Body of pancreas (tissue), 4 donors: Measurements from ENCODE around the gene GRIK2. TPM values are rescaled to one million over a fixed set of nuclear protein-coding genes. Genes with fewer than 3 reads are reported as not detected.
A peak's percentile ranks its signal among the peaks of the same experiment; 100 is the strongest.

Experiments used
- ATAC-seq: fragments of 150-250 bp; one replicate; pipeline ENCODE4 v1.9.1; 2016
- DNase-seq, 4 donors: peaks; one replicate each; pipeline ENCODE4 v3.0.0-alpha.2; 2019
- H3K27ac ChIP-seq, 4 donors: fragments of 200-600 bp; sonication (generic); 1 replicate in 3 of 4; 2 replicates in 1 of 4; pipeline versions ENCODE4 v1.5.1 to v1.6.1; 2016 to 2019; ENCODE audit warnings: mild to moderate bottlenecking in 1 of 4, mixed read lengths in 1 of 4, moderate library complexity in 1 of 4
- H3K27me3 ChIP-seq, 2 donors: fragments of 200-600 bp; sonication (generic); one replicate each; pipeline ENCODE4 v1.6.0; 2016; ENCODE audit warnings: mild to moderate bottlenecking in 1 of 2
- H3K36me3 ChIP-seq, 2 donors: fragments of 200-600 bp; sonication (generic); replicated peaks in 1 of 2; 2 replicates each; pipeline ENCODE4 v1.5.1; 2016; ENCODE audit warnings: low read depth in 2 of 2; ENCODE audit not compliant: insufficient read depth in 1 of 2
- H3K4me1 ChIP-seq: fragments of 200-600 bp; sonication (generic); one replicate; pipeline ENCODE4 v1.6.0; 2016
- H3K4me3 ChIP-seq, 2 donors: fragments of 200-600 bp; sonication (generic); 1 replicate in 1 of 2; 2 replicates in 1 of 2; pipeline ENCODE4 v1.5.1; 2016 to 2019
- H3K9me3 ChIP-seq, 3 donors: fragments of 200-600 bp; sonication (generic); 1 replicate in 2 of 3; 2 replicates in 1 of 3; pipeline ENCODE4 v1.5.1; 2016
- POLR2A ChIP-seq, 3 donors: fragments of 450-650 bp; IDR thresholded peaks; one replicate each; pipeline ENCODE4 v1.6.1; 2016; ENCODE audit warnings: antibody characterized with exemption in 3 of 3, mild to moderate bottlenecking in 2 of 3
- WGBS, 2 donors: methylation state at CpG; one replicate each; pipeline ENCODE4 v1.1.5; 2017; 5-methylcytosine and 5-hydroxymethylcytosine counted together
- intact Hi-C: fragments of 100-400 bp; cut with DNase I; formaldehyde crosslinking; loops from one replicate; pipeline ENCODE4 v1.15.1; 2023
- total RNA-seq, 2 donors: library from RNA; depleted of rRNA; stranded (reverse); fragments of >200 nt; gene quantifications; one replicate each; pipeline ENCODE4 v1.1.0, GENCODE V29; 2016
- TF ChIP-seq, protein P1 (sequence below), 7 experiments: fragments of 450-650 bp in 4 of 7; fragments of 200-600 bp in 3 of 7; sonication (generic) in 3 of 7; IDR thresholded peaks; one replicate each; pipeline ENCODE4 v1.5.1; 2016 to 2019; ENCODE audit warnings: antibody characterized with exemption in 7 of 7

Gene GRIK2
- total RNA-seq, 2 donors from 2014 or later = 0.52 to 7.9 TPM

DNA sequence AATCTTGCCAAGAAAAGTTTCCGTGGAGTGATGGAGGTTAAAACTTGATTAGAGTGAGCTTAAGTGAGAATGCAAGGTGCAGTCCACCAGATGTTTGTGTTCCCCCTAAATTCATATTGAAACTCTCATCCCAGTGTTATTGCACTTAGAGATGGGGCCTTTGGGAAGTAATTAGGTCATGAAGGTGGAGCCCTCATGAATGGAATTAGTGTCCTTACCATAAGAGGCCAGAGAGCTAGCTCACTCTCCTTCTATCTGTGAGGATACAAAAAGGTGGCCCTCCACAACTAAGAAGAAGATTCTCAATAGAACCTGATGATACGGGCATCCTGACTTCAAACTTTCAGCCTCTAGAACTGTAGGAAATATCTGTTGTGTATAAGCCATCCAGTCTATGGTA, 258.6 kb downstream of the GRIK2 start:
- Histone ChIP-seq H3K4me1 (no peaks in the 10 kb centered on the region), H3K27ac (no peak overlapping the region), H3K27me3 (no peaks in the 10 kb centered on the region), H3K36me3 (no peaks in the 10 kb centered on the region), H3K4me3 (no peak overlapping the region), H3K9me3 (no peaks in the 10 kb centered on the region)
- DNase-seq (no peak), ATAC-seq (no peak)
- intact Hi-C loops = no loop called here
- TF ChIP-seq POLR2A (IDR thresholded peaks at IDR 0.05) = no peak
- TF ChIP-seq, protein P1, sequence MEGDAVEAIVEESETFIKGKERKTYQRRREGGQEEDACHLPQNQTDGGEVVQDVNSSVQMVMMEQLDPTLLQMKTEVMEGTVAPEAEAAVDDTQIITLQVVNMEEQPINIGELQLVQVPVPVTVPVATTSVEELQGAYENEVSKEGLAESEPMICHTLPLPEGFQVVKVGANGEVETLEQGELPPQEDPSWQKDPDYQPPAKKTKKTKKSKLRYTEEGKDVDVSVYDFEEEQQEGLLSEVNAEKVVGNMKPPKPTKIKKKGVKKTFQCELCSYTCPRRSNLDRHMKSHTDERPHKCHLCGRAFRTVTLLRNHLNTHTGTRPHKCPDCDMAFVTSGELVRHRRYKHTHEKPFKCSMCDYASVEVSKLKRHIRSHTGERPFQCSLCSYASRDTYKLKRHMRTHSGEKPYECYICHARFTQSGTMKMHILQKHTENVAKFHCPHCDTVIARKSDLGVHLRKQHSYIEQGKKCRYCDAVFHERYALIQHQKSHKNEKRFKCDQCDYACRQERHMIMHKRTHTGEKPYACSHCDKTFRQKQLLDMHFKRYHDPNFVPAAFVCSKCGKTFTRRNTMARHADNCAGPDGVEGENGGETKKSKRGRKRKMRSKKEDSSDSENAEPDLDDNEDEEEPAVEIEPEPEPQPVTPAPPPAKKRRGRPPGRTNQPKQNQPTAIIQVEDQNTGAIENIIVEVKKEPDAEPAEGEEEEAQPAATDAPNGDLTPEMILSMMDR (IDR thresholded peaks at IDR 0.05) = no peak
- WGBS, 2 donors = 64 to 72% methylated on average over 2 of the region's 2 CpGs

DNA sequence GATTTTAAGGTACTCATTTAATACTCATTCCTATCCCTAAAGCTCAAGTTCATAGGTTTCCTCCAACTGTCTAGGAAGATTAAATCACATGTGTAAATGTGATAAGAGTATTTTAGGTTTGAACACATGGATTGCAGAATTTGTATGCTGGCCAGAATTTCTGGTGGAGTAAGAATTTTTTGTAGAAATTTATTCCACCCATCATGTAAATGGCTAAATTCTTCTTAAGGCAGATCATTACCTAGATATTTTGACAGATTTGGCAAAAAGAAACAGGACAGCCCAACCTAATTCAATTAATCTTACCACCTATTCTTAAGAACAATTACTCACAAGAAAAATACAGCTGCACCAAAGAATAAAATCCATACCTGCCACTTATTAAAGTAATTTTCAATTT, 261.6 kb downstream of the GRIK2 start:
- DNase-seq (no peak), ATAC-seq (no peak)
- TF ChIP-seq POLR2A (IDR thresholded peaks at IDR 0.05) = no peak
- TF ChIP-seq, protein P1 (IDR thresholded peaks at IDR 0.05) = no peak
- Histone ChIP-seq H3K4me1 (no peaks in the 10 kb centered on the region), H3K4me3 (no peak overlapping the region), H3K9me3 (no peaks in the 10 kb centered on the region), H3K27ac (no peak overlapping the region), H3K36me3 (no peaks in the 10 kb centered on the region), H3K27me3 (no peaks in the 10 kb centered on the region)
- intact Hi-C loops = no loop called here

DNA sequence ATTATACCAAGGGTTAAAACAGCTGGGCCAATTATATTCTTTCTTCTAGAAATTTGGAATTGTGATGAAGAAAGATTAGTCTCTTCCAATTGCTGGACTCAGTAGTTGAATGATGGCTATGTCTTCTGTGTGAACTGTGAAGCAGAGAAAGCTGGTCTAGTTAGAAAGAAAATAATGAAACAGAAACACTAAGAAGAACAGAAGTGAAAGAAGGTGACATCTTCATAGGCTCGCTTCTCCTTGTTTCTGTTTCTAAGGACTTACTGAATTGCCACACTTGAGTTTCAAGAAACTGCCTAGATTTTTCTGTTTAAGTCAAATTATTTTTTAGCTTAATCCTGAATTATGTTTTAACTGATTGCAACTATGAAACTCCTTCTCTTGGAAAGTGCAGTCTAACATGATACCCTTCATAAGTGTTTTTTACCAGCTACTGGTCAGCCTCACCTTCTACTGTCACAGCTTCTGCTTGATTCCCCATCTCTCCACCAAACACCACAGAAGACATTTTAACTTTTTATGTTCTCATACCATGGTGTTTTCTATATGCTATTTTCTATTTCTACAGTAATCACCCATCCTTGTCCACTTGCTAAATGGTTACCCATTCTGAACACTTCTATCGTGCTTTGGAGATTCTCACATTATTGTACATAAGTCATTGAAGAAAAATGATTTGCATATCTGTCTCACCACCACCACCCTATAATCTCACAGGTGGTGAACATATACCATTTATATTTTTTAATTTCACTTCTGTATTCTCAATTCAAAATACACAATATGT, 268.8 kb downstream of the GRIK2 start:
- DNase-seq (no peak), ATAC-seq (no peak)
- Histone ChIP-seq H3K9me3 (no peaks in the 10 kb centered on the region), H3K4me3 (no peak overlapping the region), H3K27me3 (no peaks in the 10 kb centered on the region), H3K4me1 (no peaks in the 10 kb centered on the region), H3K36me3 (no peaks in the 10 kb centered on the region), H3K27ac (no peak overlapping the region)
- 88 to 92% methylated on average over 2 of the region's 2 CpGs for WGBS, 2 donors
- intact Hi-C loops = no loop called here
- TF ChIP-seq POLR2A (IDR thresholded peaks at IDR 0.05) = no peak
- TF ChIP-seq, protein P1 (IDR thresholded peaks at IDR 0.05) = no peak

DNA sequence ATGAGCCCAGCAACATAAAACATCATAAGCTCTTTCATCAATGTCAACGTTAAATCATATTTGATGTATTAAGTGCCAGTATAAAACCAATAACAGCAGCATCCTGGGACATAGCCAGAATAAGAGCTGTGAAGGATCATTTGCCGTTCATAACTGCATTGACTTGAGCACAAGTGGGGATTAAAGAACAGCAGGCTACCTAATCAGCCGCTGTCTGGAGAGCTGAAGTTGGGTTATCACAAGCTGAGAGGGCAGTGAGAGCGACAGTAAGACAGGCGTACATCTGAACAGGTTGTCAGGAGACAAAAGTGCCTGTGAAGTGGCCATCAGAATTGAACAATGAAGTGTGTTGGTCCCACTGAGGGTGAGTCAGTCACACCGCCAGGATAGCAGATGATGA, 269.6 kb downstream of the GRIK2 start:
- ATAC-seq = no peak
- no peak overlapping the region for H3K27ac ChIP-seq
- no peaks in the 10 kb centered on the region for H3K9me3 ChIP-seq
- WGBS, 2 donors = 56 to 58% methylated on average over 6 of the region's 6 CpGs
- no peaks in the 10 kb centered on the region for H3K4me1 ChIP-seq
- no peaks in the 10 kb centered on the region for H3K27me3 ChIP-seq
- no peaks in the 10 kb centered on the region for H3K36me3 ChIP-seq
- intact Hi-C loops = no loop called here
- no peak for TF ChIP-seq POLR2A (IDR thresholded peaks at IDR 0.05)
- TF ChIP-seq, protein P1 (IDR thresholded peaks at IDR 0.05) = no peak
- H3K4me3 ChIP-seq = no peak overlapping the region
- no peak for DNase-seq

DNA sequence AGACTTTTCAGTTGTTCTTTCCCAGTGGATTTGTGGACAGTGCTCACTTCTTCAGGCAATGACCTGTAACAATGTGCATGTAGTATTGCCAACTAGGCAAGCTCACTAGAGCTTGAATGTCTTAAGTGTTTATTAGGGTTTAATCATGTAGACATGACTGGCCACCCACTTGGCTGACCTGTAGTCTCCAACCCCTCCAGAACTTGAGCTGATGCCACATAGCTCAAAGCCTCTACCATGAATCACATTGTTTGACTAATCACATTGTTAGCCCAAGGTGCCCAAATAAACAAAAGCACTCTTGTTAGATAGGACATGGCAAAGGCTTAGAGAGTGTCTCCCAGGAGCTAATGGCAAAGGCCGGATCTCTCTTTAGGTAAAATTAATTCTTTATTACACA, 272.7 kb downstream of the GRIK2 start:
- 36 to 44% methylated on average over 1 of the region's 1 CpG for WGBS, 2 donors
- Histone ChIP-seq H3K36me3 (no peaks in the 10 kb centered on the region), H3K4me3 (no peak overlapping the region), H3K4me1 (no peaks in the 10 kb centered on the region), H3K9me3 (no peaks in the 10 kb centered on the region), H3K27me3 (no peaks in the 10 kb centered on the region), H3K27ac (no peak overlapping the region)
- TF ChIP-seq POLR2A (IDR thresholded peaks at IDR 0.05) = no peak
- TF ChIP-seq, protein P1 (IDR thresholded peaks at IDR 0.05) = no peak
- peak in 1 of 4 donors; percentile 36 for DNase-seq
- no peak for ATAC-seq
- intact Hi-C loops = no loop called here
